Coronary artery (tissue), 2 donors: ENCODE data around the gene FBH1.
"Not testable (repeated sequence)": the region's sequence is repeated elsewhere in the genome, so short reads cannot be mapped to it uniquely, and the experiment has no call there.

Experiments used
- DNase-seq: peaks from one replicate; pipeline ENCODE4 v3.0.0-alpha.2; 2017; ENCODE audit warnings: low spot score
- H3K27ac ChIP-seq, 2 donors: fragments of 200-600 bp; sonication (generic); one replicate each; pipeline ENCODE4 v1.5.1; 2016 to 2019
- H3K4me3 ChIP-seq: fragments of 200-600 bp; sonication (generic); 2 replicates; pipeline ENCODE4 v1.5.1; 2016; ENCODE audit warnings: mild to moderate bottlenecking, moderate library complexity
- CTCF ChIP-seq: fragments of 200-600 bp; sonication (generic); IDR thresholded peaks from one replicate; pipeline ENCODE4 v1.5.1; 2019; ENCODE audit warnings: antibody characterized with exemption

The FBH1 gene

DNA sequence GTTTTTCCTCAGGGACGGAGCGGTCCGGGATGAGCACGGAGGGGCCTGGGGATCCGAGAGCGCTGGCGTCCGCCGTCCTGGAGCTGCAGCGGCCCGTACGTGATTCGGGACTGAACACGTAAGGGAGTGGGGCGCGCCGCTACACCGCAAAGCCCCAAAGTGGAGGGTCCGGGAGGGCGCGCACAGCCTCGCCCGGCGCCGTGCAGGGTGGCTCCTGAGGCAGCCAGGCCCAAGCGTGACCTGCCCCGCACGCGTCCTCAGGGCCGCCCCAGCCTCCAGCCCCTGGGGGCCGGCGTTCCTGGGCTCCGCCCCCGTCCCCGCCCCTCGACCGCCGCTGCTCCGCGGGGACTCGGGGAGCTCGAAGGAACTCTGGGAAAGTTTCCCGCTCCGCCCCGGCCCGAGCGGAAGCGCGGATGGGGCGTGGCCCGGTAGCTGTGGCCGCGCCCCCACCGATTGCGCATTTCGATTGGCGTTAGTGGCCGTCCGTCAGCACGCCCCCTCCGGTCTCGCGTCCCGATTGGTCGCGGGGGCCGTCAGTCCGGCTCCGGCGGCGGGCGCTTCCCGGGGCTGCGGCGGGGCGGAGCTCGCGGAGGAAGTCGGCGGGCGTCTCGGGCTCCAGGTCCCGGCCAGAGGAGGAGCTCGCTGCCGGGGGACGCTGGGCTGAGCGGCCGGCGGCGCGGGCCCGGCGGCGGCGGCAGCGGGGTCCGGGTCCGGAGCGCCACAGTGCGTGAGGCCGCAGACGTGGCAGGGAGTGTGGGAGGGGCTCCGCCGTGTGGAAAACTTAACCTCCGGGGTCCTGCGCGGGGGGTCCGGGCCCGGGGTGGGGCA lies at the start of gene FBH1, which contains the start of gene ANKRD16:
TSS of gene FBH1 (plus strand) at position 620 of the 828 bp plus-strand sequence. CDS start at position 723, 103 bp downstream.
TSS of gene ANKRD16 (minus strand) at position 270 of the 828 bp plus-strand sequence. CDS start 539 bp downstream, outside the sequence.
- DNase-seq: peak; percentile 99
- Histone ChIP-seq H3K27ac (peak within 1 kb of the TSS; percentile 76 to 95), H3K4me3 (peak within 1 kb of the TSS; percentile 91)
- TF ChIP-seq CTCF: no peak

GRCh38 chr10:5840314-5841307 lies 49.4 kb upstream of the FBH1 start:
- Histone ChIP-seq H3K4me3 (no peak overlapping the region), H3K27ac (no peak overlapping the region)
- TF ChIP-seq CTCF: no peak

GRCh38 chr10:5841965-5842364 lies 48.1 kb upstream of the FBH1 start:
- no peak overlapping the region for H3K4me3 ChIP-seq
- no peak for TF ChIP-seq CTCF
- DNase-seq: no peak
- no peak overlapping the region for H3K27ac ChIP-seq

More at GRCh38 chr10:5840314-5841307, 49.4 kb upstream of the FBH1 start:
- DNase-seq: no peak

DNA sequence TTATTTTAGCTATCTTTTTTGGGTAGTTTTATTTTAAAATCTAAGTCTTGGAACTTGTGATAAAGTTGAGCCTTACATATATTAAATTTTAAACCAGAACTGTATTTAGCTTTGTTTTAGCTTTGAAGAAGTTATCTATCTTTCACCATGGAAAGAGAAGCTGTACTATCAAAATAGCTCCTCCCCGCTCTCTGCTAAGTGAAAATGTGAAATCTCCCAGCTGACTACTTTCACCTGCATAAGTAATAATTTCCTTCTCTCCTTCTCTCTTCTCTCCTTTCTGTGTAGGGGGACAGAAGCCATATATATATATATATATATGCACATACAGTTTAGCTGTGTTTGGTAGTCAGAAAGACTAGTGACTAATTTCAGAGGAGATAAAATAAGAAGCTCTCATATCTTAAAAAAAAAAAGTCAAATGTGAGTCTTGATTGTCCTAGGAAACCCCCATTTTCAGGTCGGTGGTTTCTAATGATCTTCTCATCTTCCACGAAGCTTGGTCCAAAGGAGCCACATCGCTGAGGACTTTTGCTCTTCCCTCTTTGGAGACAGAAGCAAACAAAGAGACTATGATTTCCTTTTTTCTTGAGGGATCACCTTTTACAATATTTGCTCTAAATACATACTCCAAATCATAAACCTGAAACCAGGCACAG lies 46.2 kb upstream of the FBH1 start:
- no peak overlapping the region for H3K4me3 ChIP-seq
- H3K27ac ChIP-seq: no peak overlapping the region
- TF ChIP-seq CTCF: no peak
- DNase-seq: no peak

DNA sequence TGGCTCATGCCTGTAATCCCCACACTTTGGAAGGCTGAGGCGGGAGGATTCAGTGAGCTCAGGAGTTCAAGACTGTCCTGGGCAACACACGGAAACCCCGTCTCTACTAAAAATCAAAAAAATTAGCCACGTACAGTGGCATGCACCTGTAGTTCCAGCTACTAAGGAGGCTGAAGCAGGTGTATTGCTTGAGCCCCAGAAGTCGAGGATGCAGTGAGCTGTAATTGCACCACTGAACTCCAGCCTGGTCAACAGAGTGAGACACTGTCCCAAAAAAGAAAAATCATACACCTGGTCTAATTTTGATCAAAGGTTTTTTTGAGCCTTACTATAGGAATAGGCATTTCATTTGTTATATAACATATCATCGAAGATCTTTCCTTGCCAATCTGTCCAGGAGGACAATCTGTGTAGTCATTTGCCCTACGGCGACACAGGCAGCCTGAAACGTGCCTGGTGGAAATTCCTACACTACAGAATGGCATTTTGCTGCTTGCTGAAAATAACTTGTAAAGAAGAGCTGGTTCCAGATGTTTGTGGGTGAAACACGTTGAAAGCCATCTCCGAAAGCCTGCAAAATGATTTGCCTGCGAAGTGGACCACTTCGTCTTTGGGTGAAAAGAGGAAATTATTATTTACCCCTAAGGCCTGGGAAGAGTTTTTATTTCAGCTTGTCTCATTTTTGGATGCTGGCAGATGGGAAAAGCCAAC lies 45.5 kb upstream of the FBH1 start:
- no peak overlapping the region for H3K27ac ChIP-seq
- H3K4me3 ChIP-seq: no peak overlapping the region
- no peak for DNase-seq
- no peak for TF ChIP-seq CTCF

GRCh38 chr10:5846667-5847066 lies 43.4 kb upstream of the FBH1 start:
- DNase-seq, H3K27ac ChIP-seq, H3K4me3 ChIP-seq: not testable (repeated sequence)
